ENCODE measurements around the gene OR10AD1.

GRCh38 chr12:48202766-48203165, 326 bp downstream of the OR10AD1 start:
- TF ChIP-seq CTCF (IDR thresholded peaks at IDR 0.05; ENCODE audit: low read depth, low read length, missing input control), result no peak
- TF ChIP-seq YY1 (IDR thresholded peaks at IDR 0.05), result no peak
- no peak for TF ChIP-seq ATF3 (IDR thresholded peaks at IDR 0.05)
- TF ChIP-seq EGR1 (IDR thresholded peaks at IDR 0.05; ENCODE audit: low read depth in 2 of 2), result no peak

Measured in liver (tissue), 3 donors.